HCT116 (cell line): ENCODE data around the gene ZNF76. TPM values are rescaled to one million over a fixed set of nuclear protein-coding genes. Genes with fewer than 3 reads are reported as not detected.

Experiments used
- ATAC-seq: fragments of 200-7000 bp; cut with Tn5 transposase; 2 replicates; pipeline ENCODE4 v1.9.1; 2020; ENCODE audit warnings: mild to moderate bottlenecking, moderate library complexity
- BruUV-seq: library from RNA; stranded (reverse); fragments of 400-500 nt; replicated peaks from 2 replicates; lab custom pipeline; 2021; lab: Mats Ljungman, UMichigan
- CTCF ChIA-PET: fragments of 300-600 bp; sonication (Branson Sonifier 250); formaldehyde crosslinking; loops from one replicate; lab custom pipeline; 2021; ENCODE audit warnings: antibody characterized with exemption; lab: Charles Lee
- POLR2A ChIA-PET: fragments of 300-600, 350-600 bp; sonication (Branson Sonifier 250); formaldehyde crosslinking; loops from one replicate; lab custom pipeline; 2021; ENCODE audit warnings: antibody characterized with exemption; lab: Charles Lee
- RAD21 ChIA-PET, 2 experiments: fragments of 300-600 bp; sonication (Branson Sonifier 250); formaldehyde crosslinking; loops; one replicate each; lab custom pipeline; 2023; ENCODE audit warnings: low total read pairs in 2 of 2; ENCODE audit not compliant: uncharacterized antibody in 2 of 2, unreplicated experiment in 2 of 2, low non-redundant PET in 1 of 2; lab: Charles Lee
- DNase-seq: peaks from one replicate; pipeline ENCODE4 v3.0.0-alpha.2; 2010; ENCODE audit warnings: low read depth, low spot score
- H2AFZ ChIP-seq: fragments of 200-600 bp; shearing (Covaris generic), sonication (generic); 2 replicates; pipeline ENCODE4 v1.6.1; 2017; ENCODE audit warnings: low read depth, mixed run types, mixed read lengths, antibody characterized with exemption, low read length; ENCODE audit not compliant: poor library complexity, severe bottlenecking
- H3K27ac ChIP-seq: 2 replicates; pipeline ENCODE4 v1.5.1; 2012; ENCODE audit warnings: low read depth, low read length
- H3K27me3 ChIP-seq: fragments of 200-600 bp; sonication (generic); 2 replicates; pipeline ENCODE4 v1.6.1; 2016; ENCODE audit warnings: mixed run types, low read length, mixed read lengths; ENCODE audit not compliant: insufficient read depth
- H3K36me3 ChIP-seq, 2 experiments: fragments of 200-500 bp in 1 of 2; fragments of 200-600 bp in 1 of 2; sonication (Bioruptor generic) in 1 of 2; sonication (generic) in 1 of 2; 2 replicates each; pipeline versions ENCODE4 v1.5.1 to v1.6.1; 2014 to 2016; ENCODE audit warnings: low read length in 2 of 2, inconsistent platforms in 1 of 2, mixed read lengths in 1 of 2, mixed run types in 1 of 2; ENCODE audit not compliant: insufficient read depth in 2 of 2, control insufficient read depth in 1 of 2
- H3K4me1 ChIP-seq, 2 experiments: fragments of 200-600 bp in 1 of 2; sonication (generic) in 1 of 2; 2 replicates each; pipeline versions ENCODE4 v1.5.1 to v1.6.1; 2012 to 2017; ENCODE audit warnings: low read length in 2 of 2, inconsistent platforms in 1 of 2, mild to moderate bottlenecking in 1 of 2, mixed read lengths in 1 of 2, mixed run types in 1 of 2, moderate library complexity in 1 of 2; ENCODE audit not compliant: insufficient read depth in 2 of 2, control insufficient read depth in 1 of 2
- H3K4me2 ChIP-seq: fragments of 200-600 bp; sonication (generic); 2 replicates; pipeline ENCODE4 v1.6.1; 2017; ENCODE audit warnings: mixed run types, low read length, mixed read lengths
- H3K4me3 ChIP-seq, 2 experiments: fragments of 200-600 bp in 1 of 2; sonication (generic) in 1 of 2; replicated peaks in 1 of 2; 2 replicates each; pipeline ENCODE4 v1.5.1; 2011 to 2016; ENCODE audit warnings: low read length in 2 of 2, control low read depth in 1 of 2, low read depth in 1 of 2, mild to moderate bottlenecking in 1 of 2, mixed read lengths in 1 of 2, mixed run types in 1 of 2
- H3K79me2 ChIP-seq: fragments of 200-600 bp; sonication (generic); 2 replicates; pipeline ENCODE4 v1.6.1; 2017; ENCODE audit warnings: mild to moderate bottlenecking, mixed run types, low read length, moderate library complexity, mixed read lengths; ENCODE audit not compliant: insufficient read depth
- H3K9ac ChIP-seq: fragments of 200-600 bp; sonication (generic); 2 replicates; pipeline ENCODE4 v1.6.1; 2016; ENCODE audit warnings: low read length, mixed read lengths
- H3K9me2 ChIP-seq: fragments of 200-600 bp; sonication (generic), shearing (Covaris generic); 2 replicates; pipeline ENCODE4 v1.6.1; 2017; ENCODE audit warnings: mixed run types, mild to moderate bottlenecking, moderate library complexity; ENCODE audit not compliant: insufficient read depth
- H3K9me3 ChIP-seq, 2 experiments: fragments of 200-500 bp in 1 of 2; fragments of 200-600 bp in 1 of 2; sonication (Bioruptor generic) in 1 of 2; sonication (generic) in 1 of 2; 2 replicates each; pipeline ENCODE4 v1.6.1; 2014 to 2017; ENCODE audit warnings: low read length in 2 of 2, mixed read lengths in 2 of 2, inconsistent platforms in 1 of 2, low read depth in 1 of 2, mild to moderate bottlenecking in 1 of 2, mixed run types in 1 of 2, moderate library complexity in 1 of 2; ENCODE audit not compliant: control insufficient read depth in 1 of 2, insufficient read depth in 1 of 2
- H4K20me1 ChIP-seq: fragments of 200-600 bp; sonication (generic), shearing (Covaris generic); 2 replicates; pipeline ENCODE4 v1.6.1; 2017; ENCODE audit warnings: mixed run types, mild to moderate bottlenecking, moderate library complexity; ENCODE audit not compliant: insufficient read depth
- EZH2 ChIP-seq: fragments of 200-600 bp; sonication (generic); IDR thresholded peaks from 2 replicates; pipeline ENCODE4 v1.6.1; 2017; ENCODE audit warnings: antibody characterized with exemption, mixed run types
- EZH2phosphoT487 ChIP-seq: fragments of 200-600 bp; IDR thresholded peaks from 2 replicates; pipeline ENCODE4 v1.6.1; 2018; ENCODE audit warnings: antibody characterized with exemption, borderline replicate concordance
- FOSL1 ChIP-seq: IDR thresholded peaks from 2 replicates; pipeline ENCODE4 v1.6.1; 2012; ENCODE audit warnings: low read depth
- JUND ChIP-seq: IDR thresholded peaks from 2 replicates; pipeline ENCODE4 v1.6.1; 2012
- POLR2A ChIP-seq: IDR thresholded peaks from 2 replicates; pipeline ENCODE4 v1.7.0; 2011; ENCODE audit warnings: borderline replicate concordance; ENCODE audit not compliant: insufficient read depth, insufficient read length; ENCODE audit errors: extremely low read depth
- RAD21 ChIP-seq: IDR thresholded peaks from 2 replicates; pipeline ENCODE4 v1.6.1; 2012; ENCODE audit warnings: low read depth, mild to moderate bottlenecking
- SIN3A ChIP-seq: IDR thresholded peaks from 2 replicates; pipeline ENCODE4 v1.6.1; 2012; ENCODE audit warnings: low read depth
- SP1 ChIP-seq: IDR thresholded peaks from 2 replicates; pipeline ENCODE4 v1.6.1; 2012; ENCODE audit warnings: low read depth
- TCF7L2 ChIP-seq: IDR thresholded peaks from 2 replicates; pipeline ENCODE4 v1.7.0; 2011; ENCODE audit warnings: borderline replicate concordance, inconsistent platforms; ENCODE audit not compliant: insufficient read depth, insufficient read length; ENCODE audit errors: extremely low read depth
- intact Hi-C: fragments of 100-400 bp; cut with micrococcal nuclease; formaldehyde crosslinking; loops from 2 replicates; pipeline ENCODE4 v1.10.0; 2022
- total RNA-seq: library from RNA; stranded (reverse); gene quantifications from one replicate; pipeline ENCODE4 v1.2.1, GENCODE V29; 2021; ENCODE audit not compliant: unreplicated experiment

ZNF76 gene
- total RNA-seq, 1 experiment from 2014 or later = 47.5 TPM

- TF ChIP-seq POLR2A (peak; percentile 53), RAD21 (peak; percentile 100), JUND (no peak), SIN3A (no peak; the same call in 1 of the 2 replicates), EZH2 (no peak), FOSL1 (no peak), EZH2phosphoT487 (no peak)
Measured at GRCh38 chr6:35297601-35298481, 38.3 kb downstream of the ZNF76 start, which contains the start of gene DEF6 (continued).

- H3K27me3 ChIP-seq = no peaks in the 10 kb centered on the region
- H3K27ac ChIP-seq = peak overlapping the region; percentile 70; the same call in 1 of the 2 replicates
- ATAC-seq (no peak), DNase-seq (no peak)
- peaks cover 17% of the 10 kb centered on the region; the same call in 1 of the 2 replicates for H3K79me2 ChIP-seq
- H3K4me2 ChIP-seq = peak overlapping the region; percentile 90
- H3K4me3 ChIP-seq = peak overlapping the region; percentile 84 to 94
- H3K9me2 ChIP-seq = no peaks in the 10 kb centered on the region
- TF ChIP-seq TCF7L2 = no peak
- no peak for TF ChIP-seq EZH2
- no peak for TF ChIP-seq RAD21
- TF ChIP-seq SP1 = no peak
- BruUV-seq = no TSS peak
- no peak overlapping the region for H2AFZ ChIP-seq
- H3K9ac ChIP-seq = peak overlapping the region; percentile 91
- RAD21 ChIA-PET = interaction anchor here in 1 of 2 experiments (1.0 kb wide), 1 partner anchor 151 kb away, joined by 5 read pairs; no protein-coding TSS in a partner anchor
- intact Hi-C loops = no loop called here
- H3K36me3 ChIP-seq = peaks cover 7 to 10% of the 10 kb centered on the region in 2 experiments; a peak in 3 of 4 replicates
- H4K20me1 ChIP-seq = no peaks in the 10 kb centered on the region
- peaks cover 21 to 48% of the 10 kb centered on the region in 2 experiments for H3K4me1 ChIP-seq
- H3K9me3 ChIP-seq = no peaks in the 10 kb centered on the region
- POLR2A ChIA-PET = no interaction called here
- CTCF ChIA-PET = interaction anchor here (1.5 to 3.8 kb wide), 2 partner anchors 151 to 169 kb away, joined by 4 to 46 read pairs; partner anchors contain the start of gene FANCE
Measured at GRCh38 chr6:35298625-35299140, 39.1 kb downstream of the ZNF76 start.
